Activated T-helper 1 cell treated with Interleukin-2 at 50 U/mL for 16 hours (primary cell): Measurements from ENCODE around the gene RBM34.
A peak's percentile ranks its signal among the peaks of the same experiment; 100 is the strongest.
"Not testable (repeated sequence)": the region's sequence is repeated elsewhere in the genome, so short reads cannot be mapped to it uniquely, and the experiment has no call there.

Experiments used
- DNase-seq: peaks from one replicate; pipeline ENCODE4 v3.0.0-alpha.2; 2020; ENCODE audit warnings: low read depth

The RBM34 gene, protein sequence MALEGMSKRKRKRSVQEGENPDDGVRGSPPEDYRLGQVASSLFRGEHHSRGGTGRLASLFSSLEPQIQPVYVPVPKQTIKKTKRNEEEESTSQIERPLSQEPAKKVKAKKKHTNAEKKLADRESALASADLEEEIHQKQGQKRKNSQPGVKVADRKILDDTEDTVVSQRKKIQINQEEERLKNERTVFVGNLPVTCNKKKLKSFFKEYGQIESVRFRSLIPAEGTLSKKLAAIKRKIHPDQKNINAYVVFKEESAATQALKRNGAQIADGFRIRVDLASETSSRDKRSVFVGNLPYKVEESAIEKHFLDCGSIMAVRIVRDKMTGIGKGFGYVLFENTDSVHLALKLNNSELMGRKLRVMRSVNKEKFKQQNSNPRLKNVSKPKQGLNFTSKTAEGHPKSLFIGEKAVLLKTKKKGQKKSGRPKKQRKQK

GRCh38 chr1:235160957-235161684 is at the start of gene RBM34:
TSS of gene RBM34 (minus strand) at chr1:235161250. CDS start at chr1:235161226, 24 bp downstream.
- DNase-seq: peak; percentile 90

GRCh38 chr1:235207209-235207565 is 46.1 kb upstream of the RBM34 start:
- peak; percentile 3 for DNase-seq

DNA sequence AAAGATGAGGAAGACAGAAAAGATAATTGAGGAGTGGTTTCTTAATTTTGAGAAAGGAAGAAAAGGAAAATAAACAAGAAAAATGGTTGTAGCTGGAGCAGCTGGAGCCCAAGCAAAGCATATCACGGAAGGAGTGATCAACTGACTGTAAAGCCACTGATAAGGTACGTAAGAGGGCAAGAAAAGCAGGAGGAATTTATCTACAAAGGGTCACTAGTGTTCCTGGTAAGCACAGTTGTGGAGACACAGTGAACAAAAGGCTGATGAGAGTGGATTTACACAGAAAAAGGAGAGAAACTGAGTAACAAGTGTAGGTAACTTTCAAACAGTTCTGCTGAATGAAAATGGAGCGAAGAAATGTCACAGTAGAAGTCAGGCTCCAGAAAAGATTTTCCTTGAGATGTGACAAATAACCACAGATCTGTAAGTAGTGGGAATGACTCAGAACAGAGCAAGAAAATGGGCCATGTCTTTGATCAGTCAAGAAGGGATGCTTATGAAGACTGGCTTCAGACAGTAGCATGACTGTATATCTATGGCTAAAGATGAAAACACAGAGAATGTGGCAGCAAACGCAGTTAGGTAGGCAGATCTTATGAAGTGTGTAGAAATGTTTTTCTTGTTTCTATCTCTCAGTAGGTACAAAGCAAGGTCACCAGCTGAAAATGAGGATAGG is 45.6 kb upstream of the RBM34 start:
- DNase-seq: no peak

DNA sequence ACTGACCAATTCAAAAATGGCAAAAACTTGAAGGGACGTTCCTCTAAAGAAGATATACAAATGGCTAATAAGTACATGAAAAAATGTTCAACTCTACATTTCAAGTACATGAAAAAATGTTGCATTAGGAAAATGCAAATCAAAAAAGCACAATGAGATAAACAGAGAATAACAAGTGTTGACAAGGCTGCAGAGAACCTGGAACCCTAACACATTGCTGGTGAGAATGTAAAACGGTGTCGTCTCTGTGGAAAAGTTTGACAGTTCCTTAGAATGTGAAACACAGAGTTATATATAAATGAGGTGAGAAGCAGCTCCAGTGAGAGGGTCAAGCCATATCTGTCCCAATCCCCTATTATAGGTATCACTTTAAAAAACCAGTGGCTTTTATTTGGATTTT is 44.6 kb upstream of the RBM34 start:
- DNase-seq: no peak

GRCh38 chr1:235203428-235203827 is 42.4 kb upstream of the RBM34 start:
- DNase-seq: no peak

DNA sequence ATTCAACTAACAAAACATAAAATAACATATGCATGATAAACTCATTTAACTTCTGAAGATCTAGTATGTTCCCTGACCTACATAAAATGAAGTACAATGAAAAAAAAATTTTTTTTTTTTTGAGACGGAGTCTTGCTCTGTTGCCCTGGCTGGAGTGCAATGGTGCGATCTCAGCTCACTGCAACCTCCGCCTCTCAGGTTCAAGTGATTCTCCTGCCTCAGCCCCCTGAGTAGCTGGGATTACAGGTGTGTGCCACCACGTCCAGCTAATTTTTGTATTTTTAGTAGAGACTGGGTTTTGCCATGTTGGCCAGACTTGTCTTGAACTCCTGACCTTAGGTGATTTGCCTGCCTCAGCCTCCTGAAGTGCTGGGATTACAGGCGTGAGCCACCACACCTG is 41.4 kb upstream of the RBM34 start:
- DNase-seq: not testable (repeated sequence)

DNA sequence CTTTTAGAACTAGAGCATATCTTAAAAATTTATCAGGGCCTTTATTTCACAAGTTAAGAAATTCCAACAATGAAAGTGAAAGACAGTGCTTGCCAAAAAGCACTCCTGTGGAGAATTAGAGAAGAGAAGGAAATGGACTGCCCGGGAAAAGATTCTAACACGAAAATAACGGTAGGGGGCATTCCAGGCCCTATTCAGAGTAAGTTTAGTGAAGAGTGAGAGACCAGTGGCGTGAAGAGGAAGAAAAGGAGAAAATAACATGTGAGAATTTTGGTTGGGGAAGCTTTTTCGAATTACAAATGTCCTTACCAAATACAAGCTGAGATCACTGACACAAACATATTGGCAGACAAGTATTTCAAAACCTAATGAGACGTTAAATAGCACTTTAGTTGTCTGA is 38.4 kb upstream of the RBM34 start:
- DNase-seq: no peak

- no peak for DNase-seq
Observed at GRCh38 chr1:235190431-235190830, 29.4 kb upstream of the RBM34 start.

- DNase-seq: no peak
Observed at GRCh38 chr1:235187316-235187715, 26.3 kb upstream of the RBM34 start.

GRCh38 chr1:235181561-235182245 is 20.7 kb upstream of the RBM34 start:
- DNase-seq: no peak

- no peak for DNase-seq
Observed at GRCh38 chr1:235180916-235181460, 19.9 kb upstream of the RBM34 start.

- no peak for DNase-seq
Observed at GRCh38 chr1:235176486-235176885, 15.4 kb upstream of the RBM34 start.

DNA sequence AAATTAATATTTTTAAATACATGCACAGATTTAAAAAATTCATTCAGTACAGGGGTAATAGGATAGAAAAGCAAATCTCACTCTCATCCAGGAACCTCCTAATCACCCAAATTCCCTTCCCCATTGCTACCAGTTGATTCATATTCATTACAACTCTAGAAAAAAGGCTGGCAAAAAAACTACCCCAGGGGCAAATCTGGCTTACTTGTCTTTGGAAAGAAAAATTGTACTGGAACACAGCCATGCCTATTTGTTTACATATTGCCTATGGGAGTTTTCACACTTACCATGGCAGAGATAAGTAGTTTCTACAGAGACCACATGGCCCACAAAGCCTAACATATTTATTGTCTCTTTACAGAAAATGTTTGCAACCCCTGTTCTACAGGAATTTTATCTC is 8.9 kb upstream of the RBM34 start:
- no peak for DNase-seq

DNA sequence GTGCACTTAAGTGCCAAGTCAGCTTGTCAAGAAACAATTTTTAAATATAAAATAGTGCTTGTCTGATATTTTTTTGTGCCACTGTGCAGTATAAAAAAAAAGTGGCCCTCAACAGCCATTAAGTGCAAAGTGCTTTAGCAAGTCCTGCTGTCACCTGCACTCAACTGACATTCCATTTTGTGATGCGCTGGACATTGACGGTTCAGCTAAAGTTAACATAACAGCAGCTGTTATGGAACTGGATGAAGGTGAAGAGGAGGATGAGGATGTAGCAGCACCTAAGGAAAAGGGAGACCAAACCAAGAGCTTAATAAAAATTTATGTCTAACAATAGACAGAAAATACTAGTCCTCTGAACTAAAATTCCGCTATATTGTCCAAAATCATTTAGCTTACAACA is 7.3 kb upstream of the RBM34 start:
- no peak for DNase-seq

GRCh38 chr1:235161685-235162327 is 756 bp upstream of the RBM34 start:
- no peak for DNase-seq

- DNase-seq: no peak
Observed at GRCh38 chr1:235160383-235160956, 580 bp downstream of the RBM34 start.

DNA sequence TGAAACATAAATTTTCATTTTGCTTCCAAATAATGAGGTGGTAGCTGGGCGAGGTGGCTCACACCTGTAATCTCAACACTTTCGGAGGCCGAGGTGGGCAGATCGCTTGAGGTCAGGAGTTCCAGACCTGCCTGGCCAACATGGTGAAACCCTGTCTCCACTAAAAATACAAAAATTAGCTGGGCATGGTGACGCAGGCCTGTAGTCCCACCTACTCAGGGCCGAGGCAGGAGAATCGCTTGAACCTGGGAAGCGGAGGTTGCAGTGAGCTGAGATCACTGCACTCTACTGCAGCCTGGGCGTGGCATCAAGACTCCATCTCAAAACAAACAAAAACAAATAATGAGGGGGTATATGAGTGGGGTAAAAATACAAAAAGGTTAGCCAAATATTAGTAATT is 1.1 kb downstream of the RBM34 start:
- not testable (repeated sequence) for DNase-seq

DNA sequence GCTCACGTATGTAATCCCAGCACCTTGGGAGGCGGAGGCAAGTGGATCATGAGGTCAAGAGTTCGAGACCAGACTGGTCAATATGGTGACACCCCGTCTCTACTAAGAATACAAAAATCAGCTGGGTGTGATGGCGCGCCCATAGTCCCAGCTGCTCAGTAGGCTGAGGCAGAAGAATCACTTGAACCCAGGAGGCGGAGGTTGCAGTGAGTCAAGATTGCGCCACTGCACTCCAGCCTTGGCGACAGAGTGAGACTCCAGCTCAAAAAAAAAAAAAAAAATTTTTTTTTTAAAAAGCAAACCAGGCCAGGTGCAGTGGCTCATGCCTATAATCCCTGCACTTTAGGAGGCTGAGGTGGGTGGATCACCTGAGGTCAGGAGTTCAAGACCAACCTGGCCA is 1.8 kb downstream of the RBM34 start:
- DNase-seq: not testable (repeated sequence)

DNA sequence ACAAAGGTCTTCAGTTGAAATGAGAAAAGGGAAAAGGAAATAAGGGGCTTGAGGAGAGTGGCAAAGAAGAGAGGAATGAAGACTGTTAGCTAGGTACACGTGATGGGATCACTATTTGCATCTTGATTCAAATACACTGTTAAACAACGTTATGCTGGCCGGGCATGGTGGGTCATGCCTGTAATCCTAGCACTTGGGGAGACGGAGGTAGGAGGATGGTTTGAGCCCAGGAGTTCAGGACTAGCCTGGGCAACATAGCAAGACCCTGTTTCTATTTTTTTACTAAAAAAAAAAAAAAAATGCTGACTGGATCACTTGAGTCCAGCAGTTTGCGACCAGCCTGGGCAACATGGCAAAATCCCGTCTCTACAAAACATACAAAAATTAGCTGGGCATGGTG is 2.4 kb downstream of the RBM34 start:
- DNase-seq: no peak

DNA sequence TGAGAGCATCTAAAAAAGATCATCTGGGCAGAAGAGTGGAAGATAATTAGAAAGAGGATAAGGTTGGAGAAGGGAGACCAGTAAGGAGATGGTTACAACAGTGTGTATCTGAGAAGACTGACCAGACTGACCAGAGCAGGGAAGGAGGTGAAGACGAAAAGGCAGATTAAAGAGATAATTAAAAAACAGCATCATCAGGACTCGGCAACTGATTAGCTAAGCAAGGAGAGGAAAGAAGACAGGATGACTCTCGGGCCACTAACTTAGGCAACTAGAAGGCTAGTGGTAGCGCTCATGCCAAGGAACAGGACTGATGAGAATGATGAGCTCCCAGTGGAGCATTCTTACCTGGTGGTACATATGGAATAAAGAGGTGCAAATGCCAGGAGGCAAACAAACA is 3.9 kb downstream of the RBM34 start:
- DNase-seq: no peak

GRCh38 chr1:235156740-235157139 is 4.3 kb downstream of the RBM34 start:
- DNase-seq: no peak
